Keratinocyte (primary cell): ENCODE data around the gene SPAG5. TPM values are rescaled to one million over a fixed set of nuclear protein-coding genes. Genes with fewer than 3 reads are reported as not detected.

ENCODE experiments used
- DNase-seq: peaks from one replicate; pipeline ENCODE4 v3.0.0-alpha.2; 2011; ENCODE audit warnings: low read depth, missing footprints, low spot score
- FAIRE-seq: peaks from 2 replicates; lab custom pipeline; 2011; peaks lifted over from hg19 to GRCh38; lab: Jason Lieb, UNC
- H2AFZ ChIP-seq: 2 replicates; pipeline ENCODE4 v1.6.0; 2012; ENCODE audit warnings: low read length, control low read depth, inconsistent platforms; ENCODE audit not compliant: control insufficient read depth
- H3K27ac ChIP-seq: 2 replicates; pipeline ENCODE4 v1.5.1; 2011; ENCODE audit warnings: low read length; ENCODE audit not compliant: control insufficient read depth, insufficient read depth
- H3K27me3 ChIP-seq: 3 replicates; pipeline ENCODE4 v1.6.0; 2011; ENCODE audit warnings: low read length; ENCODE audit not compliant: control insufficient read depth, insufficient read depth; ENCODE audit errors: extremely low read depth
- H3K36me3 ChIP-seq, 2 experiments: 2 replicates in 1 of 2; 3 replicates in 1 of 2; pipeline ENCODE4 v1.5.1; 2011; ENCODE audit warnings: low read length in 2 of 2, mild to moderate bottlenecking in 1 of 2; ENCODE audit not compliant: control insufficient read depth in 2 of 2, insufficient read depth in 2 of 2; ENCODE audit errors: extremely low read depth in 1 of 2
- H3K4me1 ChIP-seq: 3 replicates; pipeline ENCODE4 v1.5.1; 2011; ENCODE audit warnings: low read length; ENCODE audit not compliant: control insufficient read depth, insufficient read depth; ENCODE audit errors: extremely low read depth
- H3K4me2 ChIP-seq: 3 replicates; pipeline ENCODE4 v1.6.0; 2011; ENCODE audit warnings: low read depth, low read length; ENCODE audit not compliant: control insufficient read depth, insufficient read depth; ENCODE audit errors: extremely low read depth
- H3K4me3 ChIP-seq, 3 experiments: fragments of 200-600 bp in 1 of 3; sonication (generic) in 1 of 3; 2 replicates in 2 of 3; 3 replicates in 1 of 3; pipeline ENCODE4 v1.5.1; 2011 to 2016; ENCODE audit warnings: low read length in 3 of 3, mild to moderate bottlenecking in 3 of 3, control low read depth in 2 of 3, inconsistent platforms in 1 of 3, low read depth in 1 of 3, mixed read lengths in 1 of 3, mixed run types in 1 of 3, moderate library complexity in 1 of 3; ENCODE audit not compliant: control insufficient read depth in 2 of 3, insufficient read depth in 2 of 3; ENCODE audit errors: extremely low read depth in 1 of 3
- H3K79me2 ChIP-seq: 2 replicates; pipeline ENCODE4 v1.6.0; 2012; ENCODE audit warnings: low read length; ENCODE audit not compliant: control insufficient read depth, insufficient read depth
- H3K9ac ChIP-seq: 3 replicates; pipeline ENCODE4 v1.6.0; 2011; ENCODE audit warnings: low read length; ENCODE audit not compliant: control insufficient read depth, insufficient read depth; ENCODE audit errors: extremely low read depth
- H3K9me1 ChIP-seq: 3 replicates; pipeline ENCODE4 v1.6.0; 2011; ENCODE audit warnings: low read length; ENCODE audit not compliant: control insufficient read depth, insufficient read depth; ENCODE audit errors: extremely low read depth
- H3K9me3 ChIP-seq: 2 replicates; pipeline ENCODE4 v1.5.1; 2012; ENCODE audit warnings: low read depth, low read length; ENCODE audit not compliant: control insufficient read depth
- H4K20me1 ChIP-seq: 3 replicates; pipeline ENCODE4 v1.6.0; 2011; ENCODE audit warnings: low read length; ENCODE audit not compliant: control insufficient read depth, insufficient read depth; ENCODE audit errors: extremely low read depth
- EZH2 ChIP-seq: IDR thresholded peaks from one replicate; pipeline ENCODE4 v1.6.1; 2012; ENCODE audit warnings: inconsistent platforms, mild to moderate bottlenecking, low read length, moderate library complexity
- dilution Hi-C: fragments of 300-500 bp; cut with MboI; formaldehyde crosslinking; loops from one replicate; pipeline ENCODE4 v1.7.0; 2020; ENCODE audit warnings: low sequenced_read_pairs; ENCODE audit not compliant: extremely low pct_ligation_motif_present
- polyA plus RNA-seq, 5 experiments: library from polyadenylated mRNA; depleted of rRNA in 3 of 5; stranded (reverse) in 3 of 5; stranded (forward) in 1 of 5; unstranded in 1 of 5; fragments of >200 nt; gene quantifications; 1 replicate in 1 of 5; 2 replicates in 3 of 5; 3 replicates in 1 of 5; pipeline versions ENCODE4 v1.2.1 to v1.2.3, GENCODE V29; 2011 to 2012; ENCODE audit warnings: missing spikeins in 2 of 5, low read depth in 1 of 5, low replicate concordance in 1 of 5
- TF ChIP-seq, protein P1 (sequence below), 3 experiments: IDR thresholded peaks in 1 of 3; conservative IDR thresholded peaks in 1 of 3; optimal IDR thresholded peaks in 1 of 3; 2 replicates in 2 of 3; 3 replicates in 1 of 3; pipeline versions ENCODE3 to v1.5.1; 2011; ENCODE audit warnings: low read length in 3 of 3, mild to moderate bottlenecking in 3 of 3, moderate library complexity in 2 of 3, control low read depth in 1 of 3, inconsistent platforms in 1 of 3; ENCODE audit not compliant: insufficient read depth in 2 of 3; ENCODE audit errors: extremely low read depth in 1 of 3

The SPAG5 gene
- polyA plus RNA-seq, 1 donor (not counting 4 experiments of a cell fraction or from before 2014, with no cell fraction given): 21.1 TPM

DNA sequence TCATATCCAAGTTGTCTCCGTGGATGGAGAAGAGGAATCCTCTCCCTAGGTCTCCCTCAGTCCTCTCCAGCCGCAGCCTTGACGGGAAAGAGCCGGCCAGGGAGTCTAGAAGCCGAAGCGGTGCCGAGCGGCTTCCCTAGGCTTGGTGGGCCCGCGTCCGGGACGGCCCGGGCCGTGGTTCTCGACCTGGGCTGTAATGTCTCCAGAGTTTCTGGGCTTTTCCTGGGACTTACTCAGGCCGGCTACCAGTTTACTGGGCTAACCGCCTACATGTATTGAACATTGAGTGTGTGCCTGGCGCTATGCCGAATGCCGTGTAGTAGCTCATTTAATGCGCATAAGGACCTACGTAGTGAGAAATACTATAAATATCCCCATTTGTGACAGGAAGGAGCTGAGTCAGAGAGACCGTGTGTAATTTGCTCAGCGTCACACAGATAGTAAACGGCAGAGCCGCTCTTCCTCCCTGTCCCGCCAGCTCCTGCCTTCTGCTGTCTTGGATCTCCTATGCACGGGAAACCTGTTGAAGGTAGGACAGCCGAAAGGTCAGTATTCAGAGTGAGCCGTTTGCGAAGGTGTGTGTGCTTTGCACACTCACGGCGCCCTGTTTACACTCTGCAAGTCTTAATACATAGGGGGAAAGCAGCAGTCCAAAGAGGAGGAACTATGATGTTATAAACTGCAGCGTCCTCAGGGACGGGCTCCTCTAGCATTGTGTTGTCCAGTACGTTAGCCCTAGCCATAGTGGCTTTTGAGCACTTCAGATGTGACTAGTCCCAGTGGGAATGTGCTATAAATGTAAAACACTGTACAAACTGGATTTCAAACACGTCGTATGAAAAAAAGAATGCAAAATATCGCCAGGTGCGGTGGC is 723 bp upstream of the SPAG5 start:
- FAIRE-seq: no peak
- Histone ChIP-seq H3K9ac (peak overlapping the region; percentile 93), H3K36me3 (no peaks in the 10 kb centered on the region), H3K4me3 (peak overlapping the region; percentile 64 to 89 (median 89)), H2AFZ (peak overlapping the region; percentile 79), H4K20me1 (no peaks in the 10 kb centered on the region), H3K27ac (peak overlapping the region; percentile 95), H3K4me1 (peaks cover 18% of the 10 kb centered on the region), H3K9me1 (no peaks in the 10 kb centered on the region), H3K27me3 (no peaks in the 10 kb centered on the region), H3K9me3 (no peaks in the 10 kb centered on the region), H3K79me2 (peaks cover 6% of the 10 kb centered on the region), H3K4me2 (peak overlapping the region; percentile 74)
- peak; percentile 46 for DNase-seq
- TF ChIP-seq, protein P1, sequence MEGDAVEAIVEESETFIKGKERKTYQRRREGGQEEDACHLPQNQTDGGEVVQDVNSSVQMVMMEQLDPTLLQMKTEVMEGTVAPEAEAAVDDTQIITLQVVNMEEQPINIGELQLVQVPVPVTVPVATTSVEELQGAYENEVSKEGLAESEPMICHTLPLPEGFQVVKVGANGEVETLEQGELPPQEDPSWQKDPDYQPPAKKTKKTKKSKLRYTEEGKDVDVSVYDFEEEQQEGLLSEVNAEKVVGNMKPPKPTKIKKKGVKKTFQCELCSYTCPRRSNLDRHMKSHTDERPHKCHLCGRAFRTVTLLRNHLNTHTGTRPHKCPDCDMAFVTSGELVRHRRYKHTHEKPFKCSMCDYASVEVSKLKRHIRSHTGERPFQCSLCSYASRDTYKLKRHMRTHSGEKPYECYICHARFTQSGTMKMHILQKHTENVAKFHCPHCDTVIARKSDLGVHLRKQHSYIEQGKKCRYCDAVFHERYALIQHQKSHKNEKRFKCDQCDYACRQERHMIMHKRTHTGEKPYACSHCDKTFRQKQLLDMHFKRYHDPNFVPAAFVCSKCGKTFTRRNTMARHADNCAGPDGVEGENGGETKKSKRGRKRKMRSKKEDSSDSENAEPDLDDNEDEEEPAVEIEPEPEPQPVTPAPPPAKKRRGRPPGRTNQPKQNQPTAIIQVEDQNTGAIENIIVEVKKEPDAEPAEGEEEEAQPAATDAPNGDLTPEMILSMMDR (optimal IDR thresholded peaks at IDR 0.05 in 1 of 3, IDR thresholded peaks at IDR 0.05 in 1 of 3, conservative IDR thresholded peaks at IDR 0.05 in 1 of 3; ENCODE audit: extremely low read depth in 1 of 3, insufficient read depth in 2 of 3, low read length in 3 of 3): no peak
- no peak for TF ChIP-seq EZH2
- dilution Hi-C loops: no loop called here

DNA sequence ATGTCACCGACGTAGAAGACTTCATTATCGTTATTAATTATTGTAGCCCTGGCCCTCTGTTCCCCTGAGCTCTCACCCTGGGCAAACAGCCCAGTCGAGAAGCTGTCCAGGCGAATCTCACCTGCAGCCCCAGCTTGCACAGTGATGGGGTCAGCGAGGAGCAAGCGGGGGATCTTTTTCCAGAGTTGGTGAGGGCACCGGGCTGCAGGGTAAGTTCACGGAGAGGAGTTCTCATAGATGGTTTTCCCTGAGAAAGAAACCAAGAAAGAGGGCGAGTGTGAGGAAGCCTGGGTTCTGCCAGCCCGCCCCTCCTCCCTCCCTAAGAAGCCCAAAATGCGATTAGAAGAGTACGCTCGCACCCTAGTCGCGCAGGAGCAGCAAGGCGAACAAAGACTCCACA is 436 bp downstream of the SPAG5 start:
- Histone ChIP-seq H3K4me2 (peak overlapping the region; percentile 74), H4K20me1 (no peaks in the 10 kb centered on the region), H3K9me3 (no peaks in the 10 kb centered on the region), H3K79me2 (peaks cover 6% of the 10 kb centered on the region), H3K4me3 (peak overlapping the region; percentile 64 to 89 (median 89)), H2AFZ (peak overlapping the region; percentile 86), H3K27me3 (no peaks in the 10 kb centered on the region), H3K36me3 (peaks cover 0 to under 1% of the 10 kb centered on the region in 2 experiments), H3K27ac (peak overlapping the region; percentile 95), H3K4me1 (peaks cover 18% of the 10 kb centered on the region), H3K9ac (peak overlapping the region; percentile 93), H3K9me1 (no peaks in the 10 kb centered on the region)
- DNase-seq: no peak
- no peak for FAIRE-seq
- dilution Hi-C loops: no loop called here
- TF ChIP-seq EZH2: no peak
- TF ChIP-seq, protein P1 (optimal IDR thresholded peaks at IDR 0.05 in 1 of 3, IDR thresholded peaks at IDR 0.05 in 1 of 3, conservative IDR thresholded peaks at IDR 0.05 in 1 of 3; ENCODE audit: extremely low read depth in 1 of 3, insufficient read depth in 2 of 3, low read length in 3 of 3): no peak
